RPMI7951 (cell line): Measurements from ENCODE around the gene CFL1. TPM values are rescaled to one million over a fixed set of nuclear protein-coding genes. Genes with fewer than 3 reads are reported as not detected.
"Not testable (repeated sequence)": the region's sequence is repeated elsewhere in the genome, so short reads cannot be mapped to it uniquely, and the experiment has no call there.

Source experiments
- DNase-seq: peaks from one replicate; pipeline ENCODE4 v3.0.0-alpha.2; 2012; ENCODE audit warnings: low read depth
- total RNA-seq: library from RNA; depleted of rRNA; stranded (reverse); fragments of >200 nt; shearing (Covaris generic); gene quantifications from 2 replicates; pipeline ENCODE4 v1.2.3, GENCODE V29; 2014

CFL1 gene
- total RNA-seq, 1 experiment from 2014 or later, result 2,212 TPM

DNA sequence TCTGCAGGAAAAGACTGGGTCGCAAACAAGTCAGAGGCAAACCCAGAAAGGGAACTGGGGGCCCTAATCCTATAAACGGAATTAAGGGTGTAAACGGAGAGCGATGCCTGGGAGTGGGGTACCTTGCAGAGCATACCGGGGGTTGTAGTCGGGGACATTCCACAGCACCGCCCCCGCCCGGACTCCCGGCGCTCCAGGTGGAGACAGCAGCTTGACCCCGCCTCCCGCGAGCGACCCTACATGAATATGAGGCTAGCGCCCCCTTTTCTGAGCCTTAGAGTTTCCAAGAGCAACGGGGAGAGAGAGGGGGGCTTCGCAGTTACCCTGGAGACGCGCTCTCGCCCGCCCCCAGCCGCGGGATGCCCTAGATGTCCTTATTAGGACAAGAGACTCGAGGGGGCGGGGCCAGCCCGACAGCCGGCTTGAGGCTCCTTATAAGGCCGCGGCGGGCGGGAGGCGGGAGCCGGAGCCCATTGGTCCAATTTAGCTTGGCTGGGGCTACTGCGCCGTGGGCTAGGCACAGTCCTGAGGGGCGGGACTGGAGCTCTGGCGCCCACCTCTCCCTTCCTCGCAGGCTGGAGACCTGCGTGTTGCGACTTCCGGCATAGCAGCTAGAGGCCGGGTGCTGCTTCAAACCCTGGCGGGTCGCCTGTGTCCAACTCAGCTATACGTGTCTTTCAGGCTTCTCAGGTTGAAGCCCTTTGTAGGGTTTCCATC lies 1.3 kb upstream of the CFL1 start:
- peak; percentile 100 for DNase-seq

DNA sequence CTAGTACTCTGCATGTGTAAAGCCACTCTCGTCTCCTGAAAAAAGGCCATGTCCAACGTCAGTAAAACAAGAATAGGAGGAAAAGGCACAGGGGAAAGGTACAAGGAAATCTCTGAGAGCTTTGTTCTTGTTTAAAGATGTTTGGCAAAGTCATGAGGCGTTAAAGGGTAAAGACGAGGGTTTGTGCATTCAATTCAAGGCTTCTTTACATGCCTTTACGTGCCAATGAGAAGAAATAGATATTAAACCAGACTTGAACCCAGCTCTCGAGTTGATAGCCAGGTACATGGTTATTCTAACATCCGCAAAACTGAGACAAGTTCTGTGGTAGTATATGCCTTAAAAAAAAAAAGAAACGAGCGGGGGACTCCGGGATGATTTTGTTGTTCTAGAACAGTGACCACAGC lies 704 bp upstream of the CFL1 start:
- DNase-seq, result no peak

DNA sequence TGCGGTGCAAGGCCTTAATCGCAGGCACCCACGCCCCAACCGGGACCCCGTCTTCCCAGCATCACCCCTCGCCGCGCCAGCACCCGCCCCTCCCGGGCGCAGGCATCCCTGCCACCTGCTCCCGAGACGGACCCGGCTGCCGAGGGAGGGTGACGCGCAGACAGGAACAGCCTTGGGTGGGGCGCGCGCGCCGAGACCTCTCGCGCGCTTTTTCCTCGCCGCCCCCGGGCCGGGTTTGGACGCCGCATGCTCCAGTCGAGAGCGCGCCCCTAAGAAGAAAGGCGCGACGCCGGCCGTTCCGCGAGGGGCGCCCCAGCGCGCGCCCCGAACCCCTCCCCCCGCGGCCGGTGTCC lies 504 bp downstream of the CFL1 start:
- DNase-seq, result no peak

DNA sequence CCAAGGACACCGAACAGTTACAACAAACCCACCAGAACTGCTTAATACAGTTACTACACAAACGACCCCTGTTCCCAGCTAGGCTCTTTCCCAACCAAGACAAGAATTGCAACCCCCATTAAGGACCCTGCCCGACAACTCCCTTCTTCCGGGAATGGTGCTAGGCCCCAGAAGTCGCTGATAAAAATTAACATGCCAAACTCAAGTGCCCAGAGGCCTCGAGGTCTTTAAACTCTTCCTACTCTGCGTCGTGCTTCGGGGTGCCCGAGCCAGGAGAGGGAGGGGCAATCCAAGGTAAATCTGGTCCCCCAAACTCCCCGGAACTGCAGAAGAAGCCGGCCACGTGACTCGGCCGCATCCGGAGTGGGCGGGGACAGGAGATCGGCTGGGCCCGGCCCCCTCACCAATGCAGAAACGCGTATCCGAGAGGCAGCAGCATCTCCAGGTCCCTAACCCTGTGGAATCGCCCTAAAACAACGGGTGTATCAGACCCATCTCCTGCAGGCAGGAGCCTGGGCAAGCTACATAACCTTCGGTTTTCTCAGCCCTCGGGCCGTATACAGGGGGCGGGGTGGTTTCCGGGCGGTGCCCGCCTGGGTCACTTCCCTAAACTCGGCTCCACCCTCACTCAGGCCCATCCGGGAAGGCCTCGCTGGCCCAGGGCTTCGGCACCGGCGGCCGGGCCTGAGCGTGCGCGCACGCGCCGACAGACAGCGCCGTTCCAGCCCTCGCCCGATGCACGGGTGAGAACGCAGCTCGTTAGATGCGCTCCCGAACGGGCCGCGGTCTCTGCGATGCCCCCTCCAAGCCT lies 1.1 kb downstream of the CFL1 start:
- peak; percentile 71 for DNase-seq

DNA sequence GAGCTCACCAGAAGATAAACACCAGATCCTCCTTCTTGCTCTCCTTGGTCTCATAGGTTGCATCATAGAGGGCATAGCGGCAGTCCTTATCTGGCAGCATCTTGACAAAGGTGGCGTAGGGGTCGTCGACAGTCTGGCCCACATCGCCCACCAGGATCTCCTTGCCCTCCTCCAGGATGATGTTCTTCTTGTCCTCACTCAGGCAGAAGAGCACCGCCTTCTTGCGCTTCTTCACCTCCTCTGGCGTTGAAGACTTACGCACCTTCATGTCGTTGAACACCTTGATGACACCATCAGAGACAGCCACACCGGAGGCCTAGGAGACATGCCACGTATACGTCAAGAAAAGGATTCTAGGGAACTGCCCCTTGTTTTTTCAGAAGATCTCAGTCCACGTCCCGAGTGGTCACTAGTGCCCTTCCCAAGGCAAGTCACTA lies 2.0 kb downstream of the CFL1 start:
- DNase-seq, result no peak

DNA sequence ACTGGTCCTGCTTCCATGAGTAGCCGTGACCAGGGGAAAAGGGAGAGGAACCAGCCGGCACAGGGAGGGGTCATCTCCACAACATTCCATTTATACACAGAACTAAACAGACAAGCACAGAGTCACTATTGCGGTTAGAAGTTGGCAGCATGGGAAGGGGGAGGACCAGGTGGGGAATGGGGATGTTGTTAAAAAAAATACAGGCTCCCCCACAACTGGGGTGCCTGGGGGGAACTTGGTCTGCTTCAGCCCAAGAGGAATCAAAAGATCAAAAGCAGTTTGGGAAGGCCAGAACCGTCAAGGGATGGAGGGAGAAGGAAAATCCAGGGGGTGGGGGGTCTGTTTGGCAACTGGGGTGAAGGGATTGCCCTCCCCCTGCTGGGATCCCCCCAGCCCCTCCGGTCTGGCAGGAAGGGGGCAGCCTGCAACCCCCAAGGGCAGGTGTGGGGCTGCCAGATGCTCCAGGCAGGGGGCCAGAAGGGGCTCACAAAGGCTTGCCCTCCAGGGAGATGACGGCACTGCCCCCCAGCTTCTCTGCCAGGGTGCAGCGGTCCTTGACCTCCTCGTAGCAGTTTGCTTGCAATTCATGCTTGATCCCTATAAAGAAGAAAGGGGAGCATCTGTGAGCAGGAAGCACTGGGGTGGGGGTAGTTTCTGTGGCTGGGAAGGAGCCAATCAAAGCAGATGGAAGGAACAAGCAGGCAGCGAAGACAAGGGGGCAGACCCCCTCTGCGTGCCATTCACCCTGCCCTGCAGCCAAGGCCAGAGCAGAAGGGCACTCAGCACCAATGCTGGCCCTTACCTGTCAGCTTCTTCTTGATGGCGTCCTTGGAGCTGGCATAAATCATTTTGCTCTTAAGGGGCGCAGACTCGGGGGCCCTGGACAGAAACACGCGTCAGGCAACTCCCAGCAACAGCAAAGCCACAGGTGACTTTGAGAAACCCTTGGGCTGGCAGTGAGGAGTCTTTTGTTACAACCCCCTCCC lies 2.8 kb downstream of the CFL1 start:
- DNase-seq, result no peak

DNA sequence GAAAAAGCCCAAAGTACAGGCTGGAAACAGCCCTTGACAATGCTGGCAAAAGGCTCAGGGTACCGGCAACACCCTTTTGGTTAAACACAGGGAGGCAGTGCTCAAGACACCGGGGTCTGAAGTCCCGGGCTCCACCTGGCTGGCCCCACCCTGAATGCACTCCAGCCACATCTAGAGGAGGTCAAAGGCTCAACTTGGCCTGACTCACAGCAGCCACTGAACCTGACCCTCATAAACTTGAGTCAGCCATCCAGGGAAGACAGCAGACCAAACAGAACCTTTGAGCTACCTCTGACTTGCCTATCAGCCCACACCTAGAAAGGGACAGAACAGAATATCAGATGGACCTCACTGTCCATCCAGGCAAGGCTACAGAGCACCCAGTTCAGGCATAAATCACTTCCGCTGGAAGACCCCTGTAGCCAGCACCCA lies 3.8 kb downstream of the CFL1 start:
- DNase-seq, result no peak

DNA sequence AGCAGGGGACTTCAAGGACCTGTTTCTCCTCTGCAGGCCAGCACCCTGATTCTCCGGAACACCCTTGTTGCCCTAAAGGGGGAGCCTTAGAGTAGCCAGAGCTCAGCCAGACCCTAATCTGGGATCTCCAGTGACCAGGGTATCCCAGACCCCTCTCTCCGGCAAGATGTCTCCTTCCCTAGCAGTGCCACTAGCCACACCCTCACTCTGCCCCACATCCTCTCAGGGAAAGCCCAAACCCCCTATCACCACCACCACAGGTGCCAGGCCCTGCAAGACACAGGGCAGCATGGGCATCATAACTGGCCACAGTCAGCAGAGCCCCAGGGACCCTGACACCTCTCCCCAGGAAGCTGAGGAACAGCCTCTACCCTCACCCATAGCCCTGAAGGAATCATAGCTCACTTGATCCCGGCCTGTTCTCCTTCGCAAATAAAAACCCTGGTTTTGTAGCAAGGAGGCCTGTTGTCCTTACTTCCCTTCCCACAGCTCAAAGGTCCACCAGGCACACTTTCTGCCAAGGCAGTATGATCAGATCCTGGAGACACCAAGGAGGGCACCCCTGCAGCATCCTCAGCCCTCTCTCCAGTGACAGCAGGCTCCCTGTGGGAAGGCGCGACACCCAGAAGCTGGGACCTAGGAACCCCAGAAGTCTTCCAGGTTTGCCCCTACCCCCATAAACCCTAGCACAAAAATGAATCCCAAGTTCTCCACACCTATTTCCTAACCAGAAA lies 4.6 kb downstream of the CFL1 start:
- DNase-seq, result no peak

DNA sequence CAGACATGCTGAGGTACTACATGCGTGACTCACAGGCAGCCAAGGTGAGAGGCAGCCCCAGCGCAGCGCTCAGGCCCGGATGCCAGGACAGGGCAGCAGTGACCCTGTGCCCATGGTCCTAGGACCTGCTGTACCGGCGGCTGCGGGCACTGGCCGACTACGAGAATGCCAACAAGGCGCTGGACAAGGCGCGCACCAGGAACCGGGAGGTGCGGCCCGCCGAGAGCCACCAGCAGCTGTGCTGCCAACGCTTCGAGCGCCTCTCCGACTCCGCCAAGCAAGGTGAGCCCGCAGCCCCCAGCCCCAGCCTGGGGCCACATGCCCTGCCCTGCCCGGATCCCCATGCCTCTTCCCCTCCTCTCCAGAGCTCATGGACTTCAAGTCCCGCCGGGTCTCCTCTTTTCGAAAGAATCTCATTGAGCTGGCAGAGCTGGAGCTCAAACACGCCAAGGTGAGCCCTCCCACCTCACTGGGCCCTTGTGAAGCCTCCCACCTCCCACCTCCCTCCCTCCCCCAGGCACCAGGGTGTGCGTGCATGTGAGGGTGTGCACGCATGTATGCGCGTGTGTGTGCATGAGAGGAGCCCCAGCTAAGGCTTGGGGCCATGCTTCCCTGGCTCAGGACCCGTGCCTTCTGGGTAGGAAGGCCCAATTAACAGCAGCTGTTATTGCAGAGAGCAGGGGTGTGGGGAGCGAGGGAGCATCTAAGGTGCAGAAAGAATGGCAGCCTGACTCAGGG lies 5.3 kb downstream of the CFL1 start:
- DNase-seq, result no peak

DNA sequence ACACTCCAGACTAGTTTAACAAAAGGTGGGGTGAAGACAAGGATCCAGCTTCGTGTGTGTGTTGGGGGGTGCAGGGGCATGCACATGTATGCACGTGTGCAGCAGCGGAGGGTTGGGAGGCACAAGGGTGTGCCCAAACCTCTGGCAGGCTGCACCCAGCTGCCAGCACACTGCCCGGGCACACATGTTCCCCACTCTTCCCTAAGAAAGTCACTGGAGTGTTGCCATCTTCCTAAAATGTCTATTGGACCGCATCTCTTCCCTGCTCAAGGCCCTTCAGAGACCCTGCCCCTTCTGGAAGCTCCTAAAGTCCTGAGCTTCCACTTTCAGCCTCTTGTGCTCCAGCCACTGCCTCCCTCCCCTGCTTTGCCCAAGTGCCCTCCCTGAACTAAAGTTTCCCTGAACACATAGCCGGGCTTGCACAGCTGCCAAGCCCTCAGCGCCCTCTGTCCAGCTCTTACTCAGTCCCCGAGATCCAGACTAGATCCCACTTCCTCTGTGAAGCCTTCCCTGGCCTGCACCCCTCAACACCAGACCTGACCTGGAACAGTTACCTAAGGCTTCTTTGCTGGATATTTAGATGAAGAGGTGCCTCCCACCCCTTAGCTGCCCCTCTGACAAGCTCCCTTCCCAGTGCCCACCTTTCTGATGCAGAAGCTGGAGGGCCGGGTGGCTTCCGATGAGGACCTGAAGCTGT lies 6.0 kb downstream of the CFL1 start:
- peak; percentile 31 for DNase-seq

DNA sequence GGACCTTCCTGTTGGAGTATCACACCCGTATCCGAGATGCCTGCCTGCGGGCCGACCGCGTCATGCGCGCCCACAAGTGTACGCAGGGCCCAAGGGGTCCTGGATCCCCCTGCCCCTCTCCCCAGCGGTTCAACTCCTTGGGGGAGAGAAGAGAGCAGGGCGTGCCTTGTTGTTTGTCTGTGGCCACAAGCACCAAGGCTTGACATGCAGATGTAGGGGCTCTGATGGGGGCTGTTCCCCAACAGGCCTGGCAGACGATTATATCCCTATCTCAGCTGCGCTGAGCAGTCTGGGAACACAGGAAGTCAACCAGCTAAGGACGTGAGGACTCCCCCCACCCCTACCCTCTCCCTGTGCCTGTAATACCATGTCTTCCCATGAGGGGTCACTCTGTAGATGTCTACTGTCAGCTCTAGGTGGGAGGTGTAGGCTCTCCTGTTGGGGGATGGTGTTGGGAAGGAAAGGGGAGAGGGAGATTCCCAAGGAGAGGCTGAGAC lies 6.8 kb downstream of the CFL1 start:
- DNase-seq, result peak; percentile 52

DNA sequence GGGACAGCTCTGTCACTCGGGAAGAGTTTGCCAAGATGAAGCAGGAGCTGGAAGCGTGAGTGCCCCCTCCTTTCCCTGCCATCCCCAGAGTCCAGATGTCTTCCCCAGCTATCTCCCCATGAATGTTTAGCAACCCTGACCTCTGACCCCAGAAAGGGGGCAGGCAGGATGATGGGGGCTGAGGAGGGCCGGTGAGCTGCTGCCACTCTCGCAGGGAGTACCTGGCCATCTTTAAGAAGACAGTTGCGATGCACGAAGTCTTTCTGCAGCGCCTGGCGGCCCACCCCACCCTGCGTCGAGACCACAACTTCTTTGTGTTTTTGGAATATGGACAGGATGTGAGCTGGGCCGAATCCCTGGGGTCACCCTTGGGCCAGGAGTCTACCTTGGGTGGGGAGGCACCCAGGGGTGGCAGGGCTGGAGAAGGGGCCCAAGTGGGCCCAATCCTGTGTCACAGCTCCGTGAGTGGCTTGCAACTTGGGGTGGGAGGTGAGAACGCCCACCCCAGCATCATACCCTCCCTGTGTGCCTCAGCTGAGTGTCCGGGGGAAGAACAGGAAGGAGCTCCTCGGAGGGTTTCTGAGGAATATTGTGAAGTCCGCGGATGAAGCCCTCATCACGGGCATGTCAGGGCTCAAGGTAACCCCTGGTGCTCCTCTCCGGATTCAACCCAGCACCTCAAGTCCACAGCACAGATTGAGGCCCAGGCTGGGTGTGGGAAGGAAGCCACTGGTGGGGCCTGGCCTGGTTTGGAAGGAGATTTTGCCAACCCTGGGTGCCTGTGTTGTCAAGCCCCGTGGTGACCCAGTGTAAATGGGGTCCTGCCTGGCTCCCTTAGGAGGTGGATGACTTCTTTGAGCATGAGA lies 7.5 kb downstream of the CFL1 start:
- DNase-seq, result peak; percentile 39

DNA sequence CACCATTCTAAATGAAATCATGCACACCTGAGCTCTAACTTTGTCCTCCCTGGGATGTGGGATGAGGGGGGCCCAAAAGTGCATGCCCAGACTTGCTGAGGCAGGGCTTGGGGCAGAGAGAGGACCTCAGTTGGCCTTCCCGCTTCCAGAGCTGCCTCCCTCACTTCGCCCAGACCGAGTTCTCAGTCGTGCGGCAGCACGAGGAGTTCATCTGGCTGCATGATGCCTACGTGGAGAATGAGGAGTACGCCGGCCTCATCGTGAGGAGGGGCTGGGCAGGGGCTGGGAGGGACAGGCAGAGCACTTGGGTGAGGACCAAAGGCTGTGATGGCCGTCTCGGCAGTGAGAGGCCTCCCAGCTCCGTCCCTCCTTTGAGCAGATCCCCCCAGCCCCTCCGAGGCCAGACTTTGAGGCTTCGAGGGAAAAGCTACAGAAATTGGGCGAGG lies 8.2 kb downstream of the CFL1 start:
- DNase-seq, result no peak

DNA sequence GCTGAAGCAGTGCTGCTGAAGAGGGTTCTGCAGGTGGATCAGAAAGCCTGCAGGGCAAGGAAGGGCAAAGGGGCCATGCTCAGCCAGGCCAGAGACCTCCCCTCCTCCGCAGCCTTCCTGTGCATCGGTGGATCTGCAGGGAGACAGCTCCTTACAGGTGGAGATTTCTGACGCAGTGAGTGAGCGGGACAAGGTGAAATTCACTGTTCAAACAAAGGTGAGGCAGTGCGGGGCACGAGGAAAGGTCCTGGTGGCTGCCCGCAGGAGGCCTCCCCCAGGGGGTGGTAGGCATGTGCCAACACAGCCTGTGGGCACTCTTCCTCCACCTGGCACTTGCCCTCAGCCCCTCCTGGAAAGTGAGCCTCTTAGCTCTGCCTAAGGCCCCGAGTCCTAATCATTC lies 8.6 kb downstream of the CFL1 start:
- DNase-seq, result no peak

DNA sequence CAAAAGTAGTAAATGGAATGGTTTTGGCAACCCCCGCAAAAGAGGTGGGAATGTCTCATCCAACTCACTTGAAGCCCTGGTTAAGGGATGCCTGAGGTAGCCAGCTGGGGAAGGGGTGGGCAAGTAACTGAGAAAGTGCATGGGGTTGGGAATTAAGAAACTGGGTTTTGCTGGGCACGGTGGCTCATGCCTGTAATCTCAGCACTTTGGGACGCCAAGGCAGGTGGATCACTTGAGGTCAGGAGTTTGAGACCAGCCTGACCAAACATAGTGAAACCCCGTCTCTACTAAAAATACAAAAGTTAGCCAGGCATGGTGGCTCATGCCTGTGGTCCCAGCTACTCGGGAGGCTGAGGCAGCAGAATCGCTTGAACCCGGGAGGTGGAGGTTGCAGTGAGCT lies 9.3 kb downstream of the CFL1 start:
- DNase-seq, result not testable (repeated sequence)

DNA sequence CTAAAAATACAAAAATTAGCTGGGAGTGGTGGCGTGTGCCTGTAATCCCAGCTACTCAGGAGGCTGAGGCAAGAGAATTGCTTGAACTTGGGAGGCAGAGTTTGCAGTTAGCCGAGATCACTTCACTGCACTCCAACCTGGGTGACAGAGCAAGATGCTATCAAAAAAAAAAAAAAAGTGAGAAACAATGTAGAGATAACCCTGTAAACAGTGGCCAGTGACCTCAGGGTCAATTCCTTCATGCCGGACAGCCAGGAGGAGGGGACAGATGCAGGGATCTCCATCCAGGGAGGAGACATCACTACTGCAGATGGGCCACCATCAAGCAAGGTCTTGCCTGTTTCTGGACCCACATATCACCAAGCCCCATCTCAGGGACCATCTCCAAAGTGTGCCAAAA lies 10.2 kb downstream of the CFL1 start:
- DNase-seq, result no peak

DNA sequence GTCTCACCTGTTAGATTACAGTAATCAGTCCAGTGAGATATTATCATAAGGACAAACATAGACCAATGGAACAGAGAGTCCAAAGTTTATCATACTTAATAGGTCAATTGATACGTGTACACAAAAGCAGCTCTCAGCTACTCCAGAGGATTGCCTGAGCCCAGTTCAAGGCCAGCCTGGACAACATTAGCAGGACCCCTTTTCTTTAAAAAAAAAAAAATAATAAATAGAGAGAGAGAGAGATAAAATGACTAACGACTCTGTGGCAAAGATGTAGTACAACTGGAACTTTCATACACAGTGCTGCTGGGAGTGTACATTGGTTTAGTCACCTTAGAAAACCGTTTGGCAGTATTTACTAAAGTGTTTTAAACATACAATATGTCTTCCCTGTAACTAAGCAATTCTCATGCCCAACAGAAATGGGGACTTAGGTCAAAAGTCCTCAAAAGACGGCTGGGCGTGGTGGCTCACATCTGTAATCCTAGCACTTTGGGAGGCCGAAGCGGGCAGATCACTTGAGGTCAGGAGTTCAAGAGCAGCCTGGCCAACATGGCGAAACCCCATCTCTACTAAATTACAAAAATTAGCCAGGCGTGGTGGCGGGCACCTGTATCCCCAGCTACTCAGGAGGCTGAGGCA lies 13.6 kb downstream of the CFL1 start:
- DNase-seq, result no peak

DNA sequence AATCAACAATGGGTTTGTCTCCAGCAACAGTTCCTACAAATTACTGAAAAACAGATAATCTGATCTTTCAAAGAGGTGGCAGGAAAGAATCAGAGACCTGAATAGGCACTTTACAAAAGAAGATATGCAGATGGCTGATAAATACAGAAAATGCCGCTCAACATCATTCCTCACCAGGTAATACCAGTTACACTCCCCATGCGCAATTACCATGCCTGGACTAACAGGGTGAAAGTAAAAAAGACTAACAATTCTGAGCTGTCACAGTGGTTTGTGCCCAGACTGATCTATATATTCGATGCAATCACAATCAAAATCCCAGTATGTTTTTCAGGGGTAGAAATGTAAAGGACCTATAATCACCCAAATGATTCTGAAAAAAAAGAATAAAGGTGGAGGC lies 14.2 kb downstream of the CFL1 start:
- no peak for DNase-seq
